Upper lobe of left lung (tissue), 4 donors: ENCODE measurements around the gene MMD.

Experiments used
- CTCF ChIP-seq, 6 experiments: fragments of 450-650 bp in 4 of 6; fragments of 200-600 bp in 2 of 6; sonication (generic) in 2 of 6; IDR thresholded peaks; one replicate each; pipeline ENCODE4 v1.5.1; 2016 to 2019; ENCODE audit warnings: antibody characterized with exemption in 6 of 6
- EP300 ChIP-seq, 4 donors: sonication (generic); formaldehyde crosslinking; IDR thresholded peaks; one replicate each; pipeline ENCODE4 v1.5.1; 2017; ENCODE audit warnings: antibody characterized with exemption in 4 of 4, control low read depth in 2 of 4
- POLR2A ChIP-seq, 4 donors: fragments of 450-650 bp; IDR thresholded peaks; one replicate each; pipeline ENCODE4 v1.5.1; 2016 to 2017; ENCODE audit warnings: antibody characterized with exemption in 4 of 4, mild to moderate bottlenecking in 2 of 4
- POLR2AphosphoS5 ChIP-seq, 2 donors: sonication (generic); formaldehyde crosslinking; IDR thresholded peaks; one replicate each; pipeline ENCODE4 v1.5.1; 2017; ENCODE audit warnings: antibody characterized with exemption in 2 of 2

- TF ChIP-seq CTCF (IDR thresholded peaks at IDR 0.05), result no peak
- TF ChIP-seq POLR2AphosphoS5 (IDR thresholded peaks at IDR 0.05), result no peak
- no peak for TF ChIP-seq EP300 (IDR thresholded peaks at IDR 0.05)
- TF ChIP-seq POLR2A (IDR thresholded peaks at IDR 0.05), result no peak
Observed at GRCh38 chr17:55388842-55389241, 32.8 kb downstream of the MMD start.
